ENCODE results near the gene COX10.
A peak's percentile ranks its signal among the peaks of the same experiment; 100 is the strongest.
"Not testable (repeated sequence)": the region's sequence is repeated elsewhere in the genome, so short reads cannot be mapped to it uniquely, and the experiment has no call there.

Gene COX10

DNA sequence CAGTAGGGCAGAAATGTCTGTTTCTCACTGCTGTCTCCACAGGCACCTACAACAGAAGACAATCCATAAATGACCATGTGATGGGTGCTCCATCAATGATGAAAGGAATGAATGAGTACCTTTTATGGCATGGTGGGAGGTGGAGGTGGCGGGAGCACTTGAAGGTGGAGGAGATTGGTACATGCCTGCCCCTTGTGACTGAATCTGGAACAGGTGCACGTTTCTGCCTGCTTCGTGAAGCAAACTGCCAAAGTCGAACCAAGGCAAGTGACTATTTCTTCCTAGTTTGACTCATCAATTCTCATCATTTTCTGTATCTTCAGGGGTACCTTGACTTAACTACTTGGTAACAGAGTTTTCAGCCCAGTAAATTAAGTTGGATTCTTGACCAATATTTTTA lies 141.9 kb downstream of the COX10 start:
- no peak for DNase-seq

DNA sequence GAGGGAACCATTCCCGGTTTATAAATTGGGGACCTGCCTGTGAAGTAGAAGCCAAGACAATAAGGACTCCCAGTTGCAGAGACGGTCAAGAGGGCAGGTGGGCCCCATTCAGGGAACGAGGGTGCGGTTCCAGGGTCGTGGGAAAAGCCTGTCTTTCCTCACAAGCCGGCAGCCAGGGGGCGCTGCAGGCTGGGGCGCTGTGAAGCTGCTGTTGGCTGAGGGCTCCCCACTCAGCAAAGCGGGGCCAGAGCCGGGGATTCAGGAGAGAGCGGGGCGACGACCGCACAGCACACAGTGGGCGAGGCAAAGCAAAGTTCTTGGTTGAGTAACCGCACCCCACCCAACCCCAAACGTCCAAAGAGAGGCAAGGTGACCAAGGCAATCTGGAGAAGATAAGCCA lies 142.5 kb downstream of the COX10 start:
- DNase-seq, result no peak

DNA sequence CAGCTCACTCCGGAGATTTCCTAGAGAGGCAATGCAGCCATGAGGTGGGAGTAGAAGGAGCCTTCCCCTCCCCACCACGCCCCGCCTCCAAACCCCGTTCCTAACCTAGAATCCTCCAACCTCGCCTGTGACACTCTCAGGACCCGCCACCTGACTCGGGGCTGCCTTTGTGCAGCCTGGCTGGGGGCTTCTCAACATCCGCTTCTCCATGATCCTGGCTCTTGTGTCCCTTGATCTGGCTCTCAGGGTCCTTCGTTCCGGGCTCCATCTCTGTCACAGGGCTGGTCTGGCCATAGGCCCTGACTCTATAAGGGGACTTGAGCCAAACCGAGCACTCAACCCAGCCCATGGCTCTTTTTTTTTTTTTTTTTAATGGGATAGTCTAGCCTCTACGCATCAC lies 143.1 kb downstream of the COX10 start:
- no peak for DNase-seq

DNA sequence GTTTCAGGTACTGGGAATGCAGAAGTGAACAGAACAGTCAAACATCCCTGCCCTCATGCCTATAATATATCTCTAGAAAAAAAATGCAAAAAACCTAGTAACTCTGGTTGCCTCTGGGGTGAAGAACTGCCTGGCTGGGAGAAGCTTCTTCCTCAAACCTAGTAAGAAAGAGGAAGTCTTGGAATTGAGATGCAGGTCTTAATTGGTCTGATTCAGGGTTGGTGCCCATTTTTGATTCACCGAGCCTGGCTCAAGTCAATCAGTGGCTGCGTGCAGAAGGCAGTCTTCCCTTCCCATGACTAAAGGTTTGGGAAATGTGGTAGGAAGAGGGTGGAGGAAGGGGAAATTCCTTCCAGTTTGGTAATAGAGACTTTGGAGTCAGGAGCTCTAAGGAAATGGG lies 145.0 kb downstream of the COX10 start:
- no peak for DNase-seq

DNA sequence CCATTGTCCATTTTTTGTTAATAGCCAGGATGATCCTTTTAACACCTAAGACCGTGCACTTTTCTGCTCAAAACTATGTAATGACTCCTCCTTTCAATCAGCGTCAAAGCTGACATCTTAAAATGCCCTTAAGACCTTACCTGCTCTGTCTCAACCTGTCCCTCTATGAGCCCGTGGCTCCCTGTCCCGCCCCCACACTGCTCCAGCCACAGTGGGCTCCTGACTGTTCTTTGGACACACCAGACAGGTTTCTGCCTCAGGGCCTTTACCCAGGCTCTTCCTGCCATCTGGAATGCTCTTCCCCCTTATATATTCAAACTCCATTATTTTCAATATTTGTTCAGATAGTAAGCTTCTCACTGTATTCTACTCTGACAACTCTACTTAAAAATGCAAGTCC lies 153.3 kb downstream of the COX10 start:
- peak; percentile 80 for DNase-seq

DNA sequence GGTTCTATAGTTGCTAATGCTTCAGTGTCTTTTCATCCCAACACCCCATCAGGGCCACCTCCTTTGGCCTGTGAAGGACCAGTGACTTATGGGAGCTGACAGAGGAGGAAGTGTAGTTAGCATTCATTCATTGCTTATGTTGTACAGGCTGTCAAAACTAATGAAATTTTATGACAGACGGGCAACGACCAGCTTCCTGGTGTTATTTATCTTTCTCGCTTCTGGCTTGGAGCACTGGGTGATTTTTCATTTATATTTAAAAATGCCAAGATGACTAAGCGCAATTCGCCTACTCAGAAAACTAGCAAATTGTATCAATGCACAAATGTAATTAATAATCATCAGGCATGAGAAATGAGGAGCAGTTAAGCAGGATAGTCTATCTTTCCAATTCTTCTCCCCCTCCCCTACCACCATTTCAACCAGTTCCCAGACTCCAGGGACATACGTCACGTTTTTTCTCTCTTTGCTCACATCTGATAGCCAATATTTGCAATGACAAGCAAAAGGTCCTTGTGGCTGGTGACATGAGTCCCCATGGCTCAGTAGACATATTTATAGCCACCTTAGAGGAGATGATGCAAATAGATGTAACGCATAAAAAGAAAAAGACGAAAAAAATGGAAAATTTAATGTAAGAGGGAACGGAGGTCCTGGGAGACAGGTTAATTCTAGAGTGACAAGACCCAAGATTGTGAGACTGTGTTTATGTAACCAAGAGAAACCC lies 156.1 kb downstream of the COX10 start:
- no peak for DNase-seq

DNA sequence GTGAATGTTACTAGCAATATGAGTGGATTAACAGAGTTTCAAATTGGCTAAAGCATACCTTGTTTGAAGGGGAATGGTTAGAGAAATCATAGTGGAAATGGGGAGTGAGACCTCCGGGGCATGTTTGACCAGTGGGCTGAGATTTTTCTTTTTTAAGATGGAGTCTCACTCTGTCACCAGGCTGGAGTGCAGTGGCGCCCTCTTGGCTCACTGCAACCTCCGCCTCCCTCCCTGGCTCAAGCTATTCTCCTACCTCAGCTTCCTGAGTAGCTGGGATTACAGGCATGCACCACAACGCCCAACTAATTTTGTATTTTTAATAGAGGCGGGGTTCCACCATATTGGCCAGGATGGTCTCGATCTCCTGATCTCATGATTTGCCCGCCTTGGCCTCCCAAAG lies 157.7 kb downstream of the COX10 start:
- DNase-seq, result no peak

DNA sequence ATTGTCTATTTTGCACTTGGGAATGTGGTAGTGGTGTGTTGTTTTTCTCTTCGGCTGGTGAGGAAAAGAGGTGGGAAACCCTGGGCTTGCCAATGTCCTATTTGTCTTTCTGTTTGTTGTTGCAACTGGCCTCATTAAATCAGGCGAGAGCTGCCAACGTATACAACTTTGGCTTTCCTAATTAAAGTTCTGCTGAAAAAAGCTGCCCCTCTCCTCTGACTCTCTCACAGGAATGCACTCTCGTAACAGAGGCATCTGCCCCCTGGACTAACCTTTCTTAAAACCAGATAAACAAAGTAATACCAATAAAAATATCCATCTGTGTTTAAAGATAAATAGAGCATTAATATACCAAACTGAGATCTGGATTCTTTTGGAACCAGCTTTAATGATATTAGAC lies 159.6 kb downstream of the COX10 start:
- no peak for DNase-seq

DNA sequence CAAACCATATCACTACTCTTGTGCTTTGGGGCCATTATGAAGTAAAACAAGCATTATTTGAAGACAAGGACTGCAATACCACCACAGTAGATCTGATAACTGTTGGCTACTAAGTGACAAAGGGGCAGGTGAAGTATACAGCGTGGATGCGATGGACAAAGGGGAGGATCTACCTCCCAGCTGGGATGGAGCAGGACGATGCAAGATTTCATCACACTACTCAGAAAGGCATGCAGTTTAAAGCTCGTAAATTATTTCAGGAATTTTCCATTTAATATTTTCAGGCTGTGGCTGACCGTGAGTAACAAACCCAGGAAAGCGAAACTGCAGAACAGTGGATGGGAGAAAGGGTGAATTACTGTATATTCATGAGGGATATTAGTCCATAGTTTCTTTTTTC lies 161.9 kb downstream of the COX10 start:
- peak; percentile 53 for DNase-seq

DNA sequence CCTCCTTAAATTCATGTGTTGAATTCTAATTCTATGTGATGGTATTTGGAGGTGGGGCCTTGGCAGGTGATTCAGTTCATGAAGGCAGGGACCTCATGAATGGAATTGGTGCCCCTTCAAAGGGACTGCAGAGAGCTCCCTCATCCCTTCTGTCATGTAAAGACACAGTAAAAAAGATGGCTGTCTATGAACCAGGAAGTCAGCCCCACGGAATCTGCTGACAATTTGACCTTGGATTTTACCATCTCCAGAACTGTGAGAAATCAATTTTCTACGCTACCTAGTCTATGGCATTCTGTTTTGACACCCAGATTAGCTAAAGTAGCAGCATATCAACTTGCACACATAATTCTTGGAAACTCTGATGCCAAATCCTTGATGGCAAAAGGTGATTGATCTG lies 165.7 kb downstream of the COX10 start:
- not testable (repeated sequence) for DNase-seq

DNA sequence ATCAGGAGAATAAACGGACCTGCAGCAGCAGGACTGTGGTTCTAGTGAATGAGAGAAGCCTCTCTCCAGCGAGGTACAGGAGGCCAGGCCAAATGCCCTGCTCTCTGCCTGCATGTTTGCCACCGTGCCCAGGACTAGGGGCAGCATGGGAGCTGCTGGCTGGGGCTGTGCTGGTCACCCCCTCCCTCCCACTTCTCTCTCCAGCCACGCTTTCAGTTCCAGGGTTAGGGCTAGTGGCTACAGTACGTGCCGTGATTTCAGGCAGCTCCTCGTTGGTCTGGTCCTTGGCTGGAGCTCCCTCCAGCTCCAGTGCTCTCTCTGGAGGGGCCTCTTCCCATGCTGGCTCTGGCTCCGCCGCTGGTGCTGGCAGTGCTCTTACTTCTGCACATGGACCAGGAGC lies 166.7 kb downstream of the COX10 start:
- DNase-seq, result not testable (repeated sequence)

DNA sequence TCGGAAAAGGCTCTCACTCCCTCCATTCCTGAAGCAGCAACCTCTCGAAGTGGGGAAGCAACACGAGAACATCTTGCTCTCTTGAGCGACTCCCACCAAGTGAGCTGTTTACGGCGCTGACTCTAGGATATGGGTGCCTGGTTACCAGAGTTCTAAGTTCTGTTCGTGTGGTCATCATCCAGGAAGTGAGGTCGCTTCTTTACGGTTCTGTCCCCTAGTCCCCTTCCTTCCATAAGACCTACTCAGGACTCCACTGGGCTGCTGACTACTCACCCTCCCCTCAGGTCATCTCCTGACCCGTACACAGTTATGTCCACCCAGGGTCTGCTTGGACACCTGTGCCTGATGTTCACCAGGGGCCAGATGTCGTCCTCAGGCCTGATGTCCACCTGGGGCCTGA lies 167.5 kb downstream of the COX10 start, which contains the start of gene CDRT15:
Gene CDRT15, minus strand, starts transcription at position 101 of the 400 bp plus-strand sequence. Its CDS starts 29 bp downstream, at position 72.
- DNase-seq, result not testable (repeated sequence)

DNA sequence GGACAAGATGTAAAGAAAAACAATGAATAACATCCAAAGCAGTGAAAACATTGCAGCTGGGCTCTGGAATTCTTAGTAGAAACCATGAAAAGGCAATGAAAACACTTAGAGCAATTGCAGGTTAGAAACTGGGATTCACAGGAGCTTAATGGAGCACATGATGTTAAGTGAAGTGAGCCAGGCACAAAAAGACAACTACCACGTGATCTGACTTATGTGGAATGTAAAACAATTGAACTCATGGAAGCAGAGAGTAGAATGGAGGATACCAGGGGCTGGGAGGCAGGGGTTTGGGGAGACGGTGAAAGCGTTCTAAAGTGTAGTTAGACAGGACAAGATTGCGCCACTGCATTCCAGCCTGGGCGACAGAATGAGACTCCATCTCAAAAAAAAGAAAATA lies 170.0 kb downstream of the COX10 start:
- not testable (repeated sequence) for DNase-seq

DNA sequence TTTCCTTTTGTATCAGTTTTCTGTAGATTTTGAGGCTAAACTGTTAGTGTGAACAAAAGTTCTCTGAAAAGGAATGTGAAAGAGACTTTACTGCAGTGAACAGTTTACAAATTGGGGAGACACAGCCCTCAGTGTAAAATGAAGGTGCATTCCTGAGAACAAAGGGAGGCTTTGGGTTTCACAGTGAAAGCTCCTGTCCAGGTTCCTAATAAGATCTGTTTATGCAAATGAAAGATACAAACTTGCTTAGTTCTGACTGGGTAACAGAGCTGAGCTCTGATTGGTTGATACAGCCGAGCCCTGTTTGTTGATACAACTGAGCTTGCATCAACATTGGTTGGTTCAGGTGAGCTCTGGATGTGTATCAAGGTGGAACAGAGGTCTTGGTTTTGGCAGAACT lies 175.7 kb downstream of the COX10 start:
- DNase-seq, result peak; percentile 53

DNA sequence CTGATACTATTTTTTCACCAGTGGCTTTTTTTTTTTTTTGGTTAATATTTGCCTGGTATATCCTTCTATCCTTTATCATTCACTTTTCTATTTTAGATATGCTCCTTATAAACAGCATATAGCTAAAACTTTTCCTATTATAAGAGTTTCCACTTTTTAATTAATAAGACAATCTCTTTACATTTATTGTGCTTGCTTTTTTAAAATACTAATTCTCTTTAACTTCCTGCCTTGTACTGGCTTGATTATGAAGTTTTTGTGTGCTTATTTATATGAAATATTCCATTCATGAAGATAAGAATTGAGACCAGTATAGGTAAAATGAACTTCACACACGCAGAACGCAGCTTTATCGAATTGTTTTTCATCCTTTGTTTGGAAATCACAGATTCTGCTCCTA lies 176.3 kb downstream of the COX10 start:
- no peak for DNase-seq

Data from islet precursor cell (in vitro differentiated cells).